ENCODE measurements around the gene NKAIN2.

DNA sequence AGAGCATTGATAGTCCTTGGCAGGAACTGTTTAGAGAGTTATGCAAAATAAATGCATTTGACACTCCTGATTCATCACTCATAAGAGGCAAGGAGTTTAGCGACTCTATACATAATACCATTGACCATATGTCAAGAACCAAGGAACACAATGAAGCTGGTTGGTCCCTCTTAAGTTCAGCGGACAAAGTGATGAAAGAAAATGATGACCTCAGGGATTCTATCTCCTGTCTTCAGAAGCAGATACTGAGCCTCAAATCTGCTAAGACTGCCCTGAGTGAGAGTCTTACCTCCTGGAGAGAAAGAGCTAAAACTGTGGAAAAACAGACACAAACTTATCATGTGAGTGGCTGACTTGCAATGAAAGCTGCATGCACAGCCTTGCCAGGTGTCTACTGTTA is 9.5 kb upstream of the NKAIN2 start:
- TF ChIP-seq, protein P1, sequence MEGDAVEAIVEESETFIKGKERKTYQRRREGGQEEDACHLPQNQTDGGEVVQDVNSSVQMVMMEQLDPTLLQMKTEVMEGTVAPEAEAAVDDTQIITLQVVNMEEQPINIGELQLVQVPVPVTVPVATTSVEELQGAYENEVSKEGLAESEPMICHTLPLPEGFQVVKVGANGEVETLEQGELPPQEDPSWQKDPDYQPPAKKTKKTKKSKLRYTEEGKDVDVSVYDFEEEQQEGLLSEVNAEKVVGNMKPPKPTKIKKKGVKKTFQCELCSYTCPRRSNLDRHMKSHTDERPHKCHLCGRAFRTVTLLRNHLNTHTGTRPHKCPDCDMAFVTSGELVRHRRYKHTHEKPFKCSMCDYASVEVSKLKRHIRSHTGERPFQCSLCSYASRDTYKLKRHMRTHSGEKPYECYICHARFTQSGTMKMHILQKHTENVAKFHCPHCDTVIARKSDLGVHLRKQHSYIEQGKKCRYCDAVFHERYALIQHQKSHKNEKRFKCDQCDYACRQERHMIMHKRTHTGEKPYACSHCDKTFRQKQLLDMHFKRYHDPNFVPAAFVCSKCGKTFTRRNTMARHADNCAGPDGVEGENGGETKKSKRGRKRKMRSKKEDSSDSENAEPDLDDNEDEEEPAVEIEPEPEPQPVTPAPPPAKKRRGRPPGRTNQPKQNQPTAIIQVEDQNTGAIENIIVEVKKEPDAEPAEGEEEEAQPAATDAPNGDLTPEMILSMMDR (IDR thresholded peaks at IDR 0.05; ENCODE audit: insufficient read depth, low read length, poor library complexity, severe bottlenecking): no peak
- no peak for TF ChIP-seq EZH2phosphoT487 (conservative IDR thresholded peaks at IDR 0.05; ENCODE audit: low read length)
